Neural cell (in vitro differentiated cells): Measurements from ENCODE around the gene ARFRP1. TPM values are rescaled to one million over a fixed set of nuclear protein-coding genes. Genes with fewer than 3 reads are reported as not detected.

Experiments
- H2AFZ ChIP-seq: fragments of 200-600, 300-800 bp; sonication (generic), shearing (Covaris generic); 2 replicates; pipeline ENCODE4 v1.6.0; 2014; ENCODE audit warnings: low read depth, mild to moderate bottlenecking, antibody characterized with exemption, low read length, moderate library complexity
- H3F3A ChIP-seq: fragments of 200-600 bp; shearing (Covaris generic); 2 replicates; pipeline ENCODE4 v1.6.1; 2016; ENCODE audit warnings: mild to moderate bottlenecking, moderate library complexity, mixed read lengths, antibody characterized with exemption, low read length; ENCODE audit not compliant: insufficient read depth, poor library complexity, severe bottlenecking
- H3K27ac ChIP-seq: fragments of 200-600, 300-800 bp; sonication (generic), shearing (Covaris generic); 2 replicates; pipeline ENCODE4 v1.5.1; 2014; ENCODE audit warnings: mild to moderate bottlenecking, low read length, moderate library complexity
- H3K27me3 ChIP-seq: fragments of 300-800, 200-600 bp; sonication (generic), shearing (Covaris generic); 2 replicates; pipeline ENCODE4 v1.6.0; 2014; ENCODE audit warnings: mild to moderate bottlenecking, low read depth, low read length, moderate library complexity; ENCODE audit not compliant: insufficient read depth
- H3K36me3 ChIP-seq: fragments of 300-800, 200-600 bp; sonication (generic), shearing (Covaris generic); 2 replicates; pipeline ENCODE4 v1.5.1; 2014; ENCODE audit warnings: mild to moderate bottlenecking, antibody characterized with exemption, low read length, moderate library complexity; ENCODE audit not compliant: insufficient read depth
- H3K4me2 ChIP-seq: fragments of 300-800, 200-600 bp; sonication (generic), shearing (Covaris generic); 2 replicates; pipeline ENCODE4 v1.6.0; 2014; ENCODE audit warnings: mild to moderate bottlenecking, low read length
- H3K4me3 ChIP-seq: fragments of 300-800, 200-600 bp; sonication (generic), shearing (Covaris generic); 2 replicates; pipeline ENCODE4 v1.5.1; 2014; ENCODE audit warnings: mild to moderate bottlenecking, low read length, moderate library complexity
- H3K79me2 ChIP-seq: fragments of 200-600 bp; shearing (Covaris generic); replicated peaks from 2 replicates; pipeline ENCODE4 v1.6.0; 2014; ENCODE audit warnings: mild to moderate bottlenecking, low read length, moderate library complexity; ENCODE audit not compliant: insufficient read depth
- H3K9ac ChIP-seq: fragments of 300-800, 200-600 bp; sonication (generic), shearing (Covaris generic); 2 replicates; pipeline ENCODE4 v1.6.1; 2016; ENCODE audit warnings: mild to moderate bottlenecking, low read length, mixed read lengths
- H3K9me2 ChIP-seq: fragments of 200-600 bp; shearing (Covaris generic); 2 replicates; pipeline ENCODE4 v1.6.1; 2016; ENCODE audit warnings: mild to moderate bottlenecking, low read length, mixed read lengths; ENCODE audit not compliant: insufficient read depth
- H3K9me3 ChIP-seq: fragments of 200-600, 300-800 bp; sonication (generic), shearing (Covaris generic); 2 replicates; pipeline ENCODE4 v1.6.1; 2016; ENCODE audit warnings: mild to moderate bottlenecking, mixed run types, low read length, moderate library complexity, mixed read lengths
- H4K20me1 ChIP-seq: fragments of 200-600 bp; shearing (Covaris generic); 2 replicates; pipeline ENCODE4 v1.6.1; 2016; ENCODE audit warnings: mild to moderate bottlenecking, mixed run types; ENCODE audit not compliant: insufficient read depth
- CTCF ChIP-seq: fragments of 450-650 bp; IDR thresholded peaks from 2 replicates; pipeline ENCODE4 v1.5.1; 2014; ENCODE audit warnings: antibody characterized with exemption, mild to moderate bottlenecking, moderate library complexity; ENCODE audit not compliant: poor library complexity, severe bottlenecking
- EP300 ChIP-seq: fragments of 450-650 bp; conservative IDR thresholded peaks from 2 replicates; pipeline ENCODE4 v1.6.1; 2014; ENCODE audit warnings: antibody characterized with exemption, mild to moderate bottlenecking, moderate library complexity; ENCODE audit not compliant: poor library complexity, severe bottlenecking
- EZH2 ChIP-seq: fragments of 200-600, 300-800 bp; shearing (Covaris generic), sonication (generic); IDR thresholded peaks from 2 replicates; pipeline ENCODE4 v1.6.1; 2014; ENCODE audit warnings: antibody characterized with exemption, low read length, borderline replicate concordance, mild to moderate bottlenecking; ENCODE audit not compliant: insufficient read depth, poor library complexity, severe bottlenecking
- MXI1 ChIP-seq: fragments of 450-650 bp; conservative IDR thresholded peaks from 2 replicates; pipeline ENCODE4 v1.6.1; 2014; ENCODE audit warnings: antibody characterized with exemption, mild to moderate bottlenecking; ENCODE audit not compliant: poor library complexity, severe bottlenecking
- POLR2AphosphoS5 ChIP-seq: IDR thresholded peaks from 2 replicates; pipeline ENCODE4 v1.6.1; 2012
- RAD21 ChIP-seq: fragments of 450-650 bp; conservative IDR thresholded peaks from 2 replicates; pipeline ENCODE4 v1.6.1; 2014; ENCODE audit warnings: antibody characterized with exemption, mild to moderate bottlenecking, moderate library complexity
- REST ChIP-seq: IDR thresholded peaks from 2 replicates; pipeline ENCODE4 v1.6.1; 2012; ENCODE audit warnings: borderline replicate concordance
- SMC3 ChIP-seq: fragments of 450-650 bp; conservative IDR thresholded peaks from 2 replicates; pipeline ENCODE4 v1.6.1; 2014; ENCODE audit warnings: antibody characterized with exemption, mild to moderate bottlenecking, moderate library complexity; ENCODE audit not compliant: poor library complexity
- TAF1 ChIP-seq: IDR thresholded peaks from 2 replicates; pipeline ENCODE4 v1.6.1; 2012; ENCODE audit warnings: low read depth
- polyA plus RNA-seq: library from polyadenylated mRNA; depleted of rRNA; stranded (reverse); fragments of >200 nt; gene quantifications from 2 replicates; pipeline ENCODE4 v1.2.3, GENCODE V29; 2014

The ARFRP1 gene
- polyA plus RNA-seq, 1 donor from 2014 or later: 70.9 TPM

- H4K20me1 ChIP-seq: no peaks in the 10 kb centered on the region
- H3K79me2 ChIP-seq: no peaks in the 10 kb centered on the region
- H3K9ac ChIP-seq: no peak overlapping the region
- no peaks in the 10 kb centered on the region for H3F3A ChIP-seq
- no peaks in the 10 kb centered on the region for H3K9me2 ChIP-seq
- no peak overlapping the region for H3K4me3 ChIP-seq
- H3K9me3 ChIP-seq: no peaks in the 10 kb centered on the region
- no peaks in the 10 kb centered on the region for H3K36me3 ChIP-seq
- H3K27me3 ChIP-seq: no peaks in the 10 kb centered on the region
- no peak overlapping the region for H3K4me2 ChIP-seq
- TF ChIP-seq TAF1 (no peak), MXI1 (no peak), REST (no peak), CTCF (no peak), EZH2 (no peak), EP300 (no peak), POLR2AphosphoS5 (no peak), SMC3 (no peak), RAD21 (no peak)
- H2AFZ ChIP-seq: no peak overlapping the region
- no peak overlapping the region for H3K27ac ChIP-seq
Observed at GRCh38 chr20:63681609-63682142, 26.1 kb downstream of the ARFRP1 start.

- Histone ChIP-seq H2AFZ (no peak overlapping the region), H3K27me3 (no peaks in the 10 kb centered on the region), H3K9me3 (no peaks in the 10 kb centered on the region), H3K4me3 (no peak overlapping the region), H3K4me2 (no peak overlapping the region), H3K9ac (no peak overlapping the region), H4K20me1 (no peaks in the 10 kb centered on the region), H3K36me3 (no peaks in the 10 kb centered on the region), H3F3A (no peaks in the 10 kb centered on the region), H3K9me2 (no peaks in the 10 kb centered on the region), H3K27ac (no peak overlapping the region), H3K79me2 (no peaks in the 10 kb centered on the region)
- TF ChIP-seq RAD21 (no peak), EZH2 (no peak)
Observed at GRCh38 chr20:63680857-63681608, 26.7 kb downstream of the ARFRP1 start.
